HG03066 (cell line): ENCODE measurements around the gene AGA.
A peak's percentile ranks its signal among the peaks of the same experiment; 100 is the strongest.

ENCODE experiments used
- ATAC-seq: cut with Tn5 transposase; IDR thresholded peaks from one replicate; pipeline ENCODE4 v1.9.1; 2021; ENCODE audit warnings: low read depth; ENCODE audit not compliant: unreplicated experiment

AGA gene

DNA sequence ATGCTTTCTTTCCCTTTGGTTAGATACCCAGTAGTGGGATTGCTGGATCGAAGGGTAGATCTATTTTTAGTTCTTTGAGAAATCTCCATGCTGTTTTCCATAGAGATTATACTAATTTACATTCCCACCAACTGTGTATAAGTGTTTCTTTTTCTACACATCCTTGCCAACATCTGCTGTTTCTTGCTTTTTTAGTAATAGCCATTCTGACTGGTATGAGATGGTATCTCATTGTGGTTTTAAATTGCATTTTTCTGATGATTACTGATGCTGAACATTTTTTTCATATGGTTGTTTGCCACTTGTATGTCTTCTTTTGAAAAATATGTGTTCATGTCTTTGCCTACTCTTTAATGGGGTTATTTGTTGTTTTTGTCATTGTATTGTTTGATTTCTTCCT is 6.6 kb upstream of the AGA start:
- ATAC-seq: no peak

DNA sequence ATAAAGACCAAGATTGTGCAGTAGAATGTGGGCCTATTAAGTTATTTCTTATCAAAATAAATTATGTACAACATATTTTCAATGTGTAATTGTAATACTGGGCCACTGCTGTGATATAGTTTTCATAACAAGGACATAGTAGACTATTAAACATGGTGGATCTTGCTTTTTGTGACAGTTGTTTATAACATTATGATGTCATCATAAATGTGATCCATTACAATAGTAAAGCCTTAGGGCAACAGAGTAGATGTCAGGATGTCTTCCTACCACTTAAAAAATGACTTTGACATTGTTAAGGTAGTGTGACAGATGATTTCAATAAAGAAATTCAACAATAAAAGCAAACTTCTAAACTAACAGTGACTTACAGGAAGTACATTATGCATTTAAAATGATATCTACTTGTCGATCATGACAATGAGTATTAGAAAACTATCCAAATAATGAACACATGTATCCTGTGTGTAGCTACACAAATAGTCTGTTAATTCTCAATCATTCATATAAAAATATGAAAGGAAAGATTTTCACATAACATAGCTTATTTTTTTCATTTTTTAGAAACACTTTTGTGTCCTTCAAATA is 5.3 kb upstream of the AGA start:
- no peak for ATAC-seq

DNA sequence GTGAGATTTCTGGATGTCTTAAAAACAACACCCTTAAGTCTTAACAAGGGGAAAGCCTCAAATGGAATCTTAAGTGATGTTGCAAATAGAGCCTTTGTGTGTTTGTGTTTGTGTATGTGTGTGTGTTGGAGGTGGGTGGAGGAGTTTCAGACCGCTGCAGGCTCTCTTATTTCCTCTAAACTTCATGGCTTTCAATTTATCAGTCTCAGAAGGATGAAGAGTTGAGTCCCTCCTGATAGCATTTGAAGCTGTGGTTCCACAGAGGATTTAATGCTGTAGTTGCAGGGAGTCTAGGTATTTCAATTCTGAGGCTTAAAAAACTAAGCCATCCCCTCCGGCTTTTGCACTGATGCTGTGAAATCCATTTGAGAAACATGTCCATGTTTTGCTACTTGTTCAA is 4.3 kb upstream of the AGA start:
- ATAC-seq: no peak

DNA sequence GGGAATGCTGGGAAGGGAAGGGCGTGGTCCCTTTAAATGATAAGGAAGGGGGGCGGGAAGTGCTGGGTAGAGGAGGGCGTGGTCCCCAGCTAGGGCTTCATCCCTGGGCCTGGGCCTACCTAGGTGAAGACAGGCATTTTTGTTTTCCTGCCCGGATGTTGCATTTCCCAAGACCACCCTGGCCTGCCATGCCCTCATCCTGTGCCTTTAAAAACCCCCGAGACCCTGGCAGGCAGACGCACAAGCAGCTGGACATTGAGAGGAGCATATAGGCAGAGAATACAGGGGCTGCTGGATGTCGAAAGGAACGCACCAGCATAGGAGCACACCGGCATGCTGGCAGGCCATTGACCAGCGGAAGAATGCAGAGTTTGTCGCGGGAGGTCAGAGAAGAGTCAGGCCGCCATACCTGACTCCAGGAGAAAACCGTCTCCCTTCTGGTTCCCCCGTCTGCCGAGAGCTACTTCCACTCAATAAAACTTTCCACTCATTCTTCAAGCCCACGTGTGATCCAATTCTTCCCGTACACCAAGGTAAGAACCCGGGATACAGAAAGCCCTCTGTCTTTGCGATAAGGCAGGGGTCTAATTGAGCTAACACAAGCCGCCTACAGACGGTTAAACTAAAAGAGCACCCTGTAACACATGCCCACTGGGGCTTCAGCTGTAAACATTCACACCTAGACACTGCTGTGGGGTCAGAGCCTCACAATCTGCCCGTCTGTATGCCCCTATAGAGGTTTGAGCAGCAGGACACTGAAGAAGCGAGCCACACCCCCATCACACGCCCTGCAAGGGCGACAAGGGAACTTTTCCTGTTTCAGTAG is 2.9 kb upstream of the AGA start:
- ATAC-seq: no peak

DNA sequence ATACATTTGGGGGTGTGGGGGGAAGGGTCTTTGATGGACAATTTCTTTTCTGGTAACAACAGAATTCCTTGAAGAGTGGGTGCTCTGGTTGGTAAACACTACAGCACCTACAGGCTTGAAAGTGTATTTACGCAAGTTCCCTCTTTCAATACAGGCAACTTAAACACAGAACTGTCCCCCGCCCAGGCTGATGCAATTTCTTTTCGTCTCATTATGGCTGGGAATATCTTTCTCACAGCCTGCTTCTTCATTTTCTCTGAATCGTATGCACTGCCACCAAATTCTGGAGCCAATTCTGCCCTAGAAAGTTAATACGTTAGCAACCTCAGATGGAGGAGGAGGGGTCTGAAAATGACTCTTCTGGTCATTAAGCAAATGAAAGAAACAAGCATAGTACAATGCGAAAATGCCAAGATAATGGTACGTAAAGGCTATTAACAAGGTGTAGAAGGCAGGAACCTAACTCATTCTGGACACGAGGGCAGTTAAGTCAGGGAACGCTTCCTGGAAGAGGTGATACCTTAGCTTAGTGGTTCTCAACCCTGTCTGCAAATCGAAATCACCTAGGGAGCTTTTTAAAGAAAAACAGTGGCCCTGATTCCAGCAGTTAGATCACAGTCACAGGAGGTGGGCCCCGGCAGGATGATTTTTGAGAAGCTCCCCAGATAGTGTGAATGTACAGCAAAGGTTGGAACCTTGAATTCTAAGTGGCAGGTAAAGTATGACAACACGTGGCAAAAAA is 1.0 kb downstream of the AGA start:
- ATAC-seq: peak; percentile 17

DNA sequence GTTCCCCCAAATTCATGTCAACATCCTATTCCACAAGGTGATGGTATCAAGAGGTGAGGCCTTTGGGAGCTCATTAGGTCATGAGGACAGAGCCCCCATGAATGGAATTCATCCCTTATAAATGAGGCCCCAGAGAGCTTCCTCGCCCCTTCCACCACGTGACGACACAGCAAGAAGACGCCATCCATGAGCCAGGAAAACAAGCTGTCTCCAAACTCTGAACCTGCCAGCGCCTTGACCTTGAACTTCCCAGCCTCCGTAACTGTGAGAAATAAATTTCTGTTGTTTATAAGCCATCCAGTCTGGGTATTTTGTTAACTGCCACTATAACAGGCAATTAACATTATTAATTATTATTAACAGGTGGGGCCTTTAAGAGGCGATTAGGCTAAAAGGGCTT is 5.8 kb downstream of the AGA start:
- no peak for ATAC-seq

DNA sequence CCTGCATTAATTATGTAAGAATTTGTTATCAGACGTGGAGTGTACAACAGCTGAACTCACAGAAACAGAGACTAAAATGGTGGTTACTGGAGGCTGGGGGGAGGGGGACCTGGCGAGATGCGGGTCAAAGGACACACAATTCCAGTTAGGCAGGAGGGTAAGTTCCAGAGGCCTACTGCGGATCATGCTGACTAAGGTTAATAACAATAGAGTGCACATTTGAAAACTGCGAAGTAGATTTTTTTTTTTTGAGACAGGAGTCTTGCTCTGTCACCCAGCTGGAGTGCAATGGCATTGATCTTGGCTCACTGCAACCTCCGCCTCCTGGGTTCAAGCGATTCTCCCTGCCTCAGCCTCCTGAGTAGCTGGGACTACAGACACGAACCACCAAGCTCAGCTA is 7.6 kb downstream of the AGA start:
- ATAC-seq: no peak

DNA sequence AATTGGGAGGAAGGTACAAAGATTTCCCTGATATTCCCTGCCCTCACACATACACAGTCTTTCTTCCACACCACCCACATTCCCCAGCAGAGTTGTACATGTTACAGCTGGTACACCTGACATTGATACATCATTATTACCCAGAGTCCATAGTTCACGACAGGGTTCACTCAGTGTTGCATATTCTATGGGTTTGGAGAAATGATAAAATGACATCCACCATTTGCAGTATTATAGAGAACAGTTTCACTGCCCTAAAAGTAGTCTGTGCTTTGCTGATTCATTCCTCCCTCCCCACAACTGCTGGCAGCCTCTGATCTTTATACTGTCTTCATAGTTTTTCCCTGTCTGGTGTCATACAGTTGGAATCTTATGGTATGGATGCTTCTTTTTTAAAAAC is 15.0 kb downstream of the AGA start:
- ATAC-seq: no peak

DNA sequence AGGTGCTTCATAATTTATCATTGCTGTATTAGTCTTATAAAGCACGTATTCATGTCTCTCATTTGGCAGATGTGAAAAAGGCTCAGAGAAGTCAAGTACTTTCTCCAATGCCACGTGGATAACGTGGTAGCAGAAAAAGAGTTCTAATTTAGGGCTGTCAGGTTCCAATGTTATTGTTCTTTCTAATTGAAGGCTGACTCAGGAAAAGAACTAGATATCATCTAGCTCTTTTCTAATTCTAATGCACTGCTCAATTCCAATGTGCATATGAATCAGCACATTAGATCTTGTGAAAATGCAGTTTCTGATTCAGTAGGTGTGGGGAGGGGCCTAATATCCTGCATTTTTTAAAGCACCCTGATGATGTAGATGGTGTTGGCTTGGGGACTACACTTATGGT is 22.8 kb downstream of the AGA start:
- ATAC-seq: no peak

DNA sequence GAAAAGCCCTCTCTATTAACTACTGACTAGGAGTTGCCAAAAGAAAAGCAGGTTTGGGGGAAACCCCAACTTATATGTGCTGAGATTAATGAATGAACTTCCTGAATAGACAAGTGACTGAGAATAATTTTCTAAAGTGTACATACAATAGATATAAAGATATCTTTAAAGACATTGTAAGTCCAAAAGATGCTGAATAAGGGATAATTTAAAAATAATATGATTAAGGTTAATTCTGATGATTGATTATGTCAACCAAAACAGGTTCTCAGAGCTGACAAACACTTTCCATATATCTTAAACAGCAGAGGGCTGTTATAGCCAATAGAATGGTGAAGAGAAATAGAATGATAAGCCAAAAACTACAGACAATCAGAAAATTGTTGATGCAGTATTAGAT is 28.6 kb downstream of the AGA start:
- no peak for ATAC-seq

DNA sequence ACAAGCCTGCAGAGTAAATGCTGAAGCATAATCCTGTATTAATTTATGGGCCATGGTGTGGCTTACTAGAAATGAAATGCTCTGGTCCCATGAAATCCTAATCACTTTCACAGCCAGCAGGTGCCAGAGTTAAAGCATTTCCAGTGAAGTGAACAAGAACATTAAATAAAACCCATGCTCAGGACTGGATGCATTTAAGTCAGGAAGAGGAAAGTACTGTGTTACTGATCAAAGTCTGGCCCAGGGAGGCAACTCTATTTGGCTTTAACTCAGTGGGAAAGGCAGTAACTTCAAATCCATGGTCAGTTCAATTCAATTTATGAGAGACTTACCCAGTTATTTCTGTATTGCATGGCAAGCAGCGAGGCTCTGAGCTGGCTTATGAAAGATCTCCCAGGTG is 29.2 kb downstream of the AGA start:
- no peak for ATAC-seq

DNA sequence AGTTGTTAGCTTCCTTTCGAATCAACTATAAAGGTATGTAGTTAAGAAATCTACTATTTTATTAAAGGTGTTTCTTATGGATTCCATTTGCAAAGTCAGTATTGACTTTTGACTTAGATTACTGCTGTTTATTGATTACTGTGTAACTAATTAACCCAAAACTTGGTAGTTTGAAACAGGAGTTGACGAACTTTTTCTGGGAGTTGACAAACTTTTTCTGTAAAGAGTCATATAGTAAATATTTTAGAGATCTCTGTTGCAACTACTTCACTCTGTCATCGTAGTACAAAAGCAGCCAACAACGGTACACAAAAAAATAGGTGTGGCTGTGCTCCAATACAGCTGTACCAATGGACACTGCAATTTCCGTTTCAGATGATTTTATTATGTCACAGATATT is 30.2 kb downstream of the AGA start:
- no peak for ATAC-seq

DNA sequence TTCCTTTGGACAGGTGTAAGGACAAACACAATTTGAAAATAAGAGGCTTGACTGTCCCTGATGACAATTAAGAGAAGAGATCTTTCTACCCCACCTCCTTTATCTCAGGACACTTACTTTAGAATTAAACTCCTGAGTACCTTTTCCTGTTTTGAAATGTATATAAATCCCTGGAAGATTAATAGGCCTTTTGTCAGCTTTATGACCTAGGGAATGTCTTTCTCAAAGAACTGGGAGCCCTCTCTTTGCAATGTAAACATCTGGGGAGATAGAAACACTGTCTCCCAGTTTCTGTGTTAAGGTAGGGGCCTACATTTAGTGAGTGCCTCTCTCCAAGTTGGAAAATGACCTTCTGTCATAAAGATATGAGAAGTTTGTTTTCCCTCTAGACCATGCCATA is 31.7 kb downstream of the AGA start:
- ATAC-seq: no peak

DNA sequence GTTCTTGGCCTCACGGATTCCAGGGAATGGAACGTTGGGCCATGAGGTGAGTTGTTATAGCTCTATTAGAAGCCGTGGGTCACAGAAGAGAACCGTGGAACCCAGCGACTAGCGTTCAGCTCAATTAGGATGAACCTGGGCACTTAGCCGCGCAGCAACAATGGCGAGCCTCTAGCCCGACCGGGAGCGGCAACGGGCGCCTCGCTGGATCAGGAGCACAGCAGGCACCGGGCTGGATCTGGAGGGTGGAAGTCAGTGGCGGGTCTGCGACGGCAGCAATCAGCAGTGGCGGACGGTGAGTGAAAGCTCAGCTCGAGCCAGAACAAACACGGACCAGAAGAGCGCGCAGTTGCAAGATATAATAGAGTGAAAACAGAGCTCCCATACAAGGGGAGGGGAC is 34.2 kb downstream of the AGA start:
- no peak for ATAC-seq

DNA sequence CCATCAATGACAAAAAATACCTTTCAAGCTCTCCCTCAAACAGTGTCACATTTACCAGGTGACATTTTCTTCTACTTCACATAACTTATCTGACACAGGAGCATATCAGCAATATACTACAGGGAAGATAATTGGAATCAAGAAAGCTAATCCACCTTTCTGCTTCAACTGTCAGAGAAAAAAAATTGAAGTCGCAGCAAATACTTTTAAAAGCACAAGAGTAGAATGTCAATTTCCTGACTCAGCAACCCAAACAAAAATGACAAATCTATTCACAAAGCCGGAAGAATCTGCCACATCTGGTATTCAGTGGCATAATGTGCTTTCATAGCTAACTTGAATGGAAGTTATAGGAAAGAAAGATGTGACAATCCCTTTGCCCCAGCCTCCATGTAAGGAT is 36.7 kb downstream of the AGA start:
- ATAC-seq: no peak

DNA sequence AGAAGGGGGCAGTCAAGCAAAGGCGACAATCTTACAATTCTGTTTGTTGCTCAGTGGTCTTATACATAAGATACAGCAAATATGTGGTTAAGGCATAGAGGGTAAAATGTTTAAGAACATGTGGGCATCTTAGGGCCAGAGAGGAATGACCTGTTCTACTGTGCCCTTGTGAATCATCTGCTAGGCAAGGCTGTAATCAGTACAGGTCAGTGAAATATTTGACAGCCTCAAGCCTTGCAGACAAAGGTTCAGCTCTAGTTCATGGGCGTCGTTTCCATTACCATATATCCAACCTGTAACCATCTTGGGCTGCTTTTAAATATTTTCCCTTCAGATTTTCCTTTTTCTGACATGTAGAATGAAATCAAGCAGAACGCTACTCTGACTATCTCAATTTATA is 37.3 kb downstream of the AGA start:
- no peak for ATAC-seq

DNA sequence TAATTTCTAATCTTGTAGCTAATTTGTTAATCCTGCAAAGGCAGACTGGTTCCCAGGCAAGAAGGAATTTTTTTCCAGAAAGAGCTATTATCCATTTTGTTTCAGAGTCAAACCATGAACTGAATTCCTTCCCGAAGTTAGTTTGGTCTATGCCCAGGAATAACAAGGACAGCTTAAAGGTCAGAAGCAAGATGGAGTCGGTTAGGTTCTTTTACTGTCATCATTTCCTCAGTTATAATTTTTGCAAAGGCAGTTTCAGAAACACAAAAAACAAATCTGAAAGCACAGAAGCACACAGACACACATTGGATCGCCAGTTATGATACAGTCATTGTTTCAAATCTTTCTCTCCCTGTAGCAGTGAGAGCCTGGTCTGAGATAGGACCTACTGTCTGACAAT is 37.9 kb downstream of the AGA start:
- ATAC-seq: no peak

DNA sequence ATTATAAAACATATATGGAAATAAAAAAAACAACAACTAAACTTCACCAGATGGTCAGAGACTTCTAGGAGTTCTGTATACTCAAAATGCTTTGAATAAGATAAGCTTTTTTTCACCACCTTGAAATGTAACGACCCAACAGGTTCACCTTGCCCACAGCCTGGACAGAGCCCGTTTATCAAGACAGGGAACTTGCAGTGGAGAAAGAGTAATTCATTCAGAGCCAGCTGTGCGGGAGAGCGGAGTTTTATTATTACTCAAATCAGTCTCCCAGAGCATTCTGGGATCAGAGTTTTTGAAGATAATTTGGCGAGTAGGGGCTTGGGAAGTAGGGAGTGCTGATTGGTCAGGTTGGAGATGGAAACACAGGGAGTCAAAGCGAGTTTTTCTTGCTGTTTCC is 38.5 kb downstream of the AGA start:
- ATAC-seq: no peak

DNA sequence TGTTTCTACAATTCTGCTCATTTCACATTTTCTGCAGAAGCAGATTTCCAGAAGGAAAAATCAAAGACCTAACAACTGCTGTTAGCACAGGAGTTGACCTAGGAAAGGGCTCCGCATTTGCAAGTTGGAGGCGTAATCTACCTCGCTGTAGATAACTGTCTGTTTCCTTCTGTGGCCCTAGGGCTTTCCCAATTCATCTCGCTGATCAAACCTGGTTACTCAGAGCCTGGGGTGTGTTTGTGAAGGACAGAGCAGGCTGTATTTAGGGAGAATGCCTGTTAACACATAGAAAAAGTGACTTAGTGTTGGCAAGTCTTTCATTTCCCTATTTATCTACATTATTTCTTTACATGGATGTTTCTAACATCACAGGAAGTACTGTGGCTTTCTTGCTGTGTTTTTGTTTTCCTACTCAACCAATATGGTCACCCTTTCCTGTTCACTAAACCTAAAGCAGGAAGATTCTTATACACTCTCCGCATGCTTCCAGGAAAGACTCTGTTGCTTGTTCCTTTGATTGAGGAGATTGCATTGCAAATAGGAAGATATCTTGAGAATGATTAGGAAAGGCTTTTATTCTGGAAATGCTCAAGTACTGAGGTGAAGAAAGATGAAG is 40.5 kb downstream of the AGA start:
- ATAC-seq: no peak

DNA sequence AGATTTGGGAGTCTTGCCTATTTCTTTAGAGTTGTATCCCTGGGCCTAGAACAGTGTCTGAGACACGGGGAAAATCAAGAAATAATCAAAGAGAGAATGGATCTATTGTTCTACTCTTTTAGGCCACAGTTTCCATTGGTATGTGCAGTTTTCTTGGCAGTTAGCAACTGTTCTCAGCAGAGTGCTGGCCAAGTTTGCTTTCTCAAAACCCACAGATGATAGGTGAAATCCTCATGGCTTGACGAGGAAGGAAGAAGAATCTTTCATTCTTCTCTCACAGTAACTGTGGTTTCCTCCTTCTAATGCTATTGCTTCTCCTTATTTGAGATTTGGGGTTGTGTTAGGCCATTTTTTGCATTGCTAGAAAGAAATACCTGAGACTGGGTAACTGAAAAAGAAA is 42.2 kb downstream of the AGA start:
- no peak for ATAC-seq

DNA sequence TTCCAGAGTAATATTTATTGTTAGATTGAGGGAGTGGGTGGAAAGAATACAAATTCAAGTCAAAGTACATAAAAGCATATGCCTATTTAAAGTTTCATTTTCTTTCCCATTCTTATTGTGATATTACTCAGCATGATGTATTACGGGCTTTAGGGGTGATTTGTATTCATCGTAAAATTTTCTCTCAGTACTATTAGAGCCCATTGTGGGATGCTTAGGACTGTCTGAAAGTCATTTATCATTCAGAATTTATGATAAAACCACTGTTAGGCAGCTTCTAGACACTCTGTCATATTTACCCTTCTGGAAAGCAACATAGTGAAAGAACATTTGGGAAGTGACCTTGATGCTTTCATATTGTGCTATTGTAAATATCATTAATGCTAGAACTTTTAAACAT is 45.9 kb downstream of the AGA start:
- no peak for ATAC-seq

DNA sequence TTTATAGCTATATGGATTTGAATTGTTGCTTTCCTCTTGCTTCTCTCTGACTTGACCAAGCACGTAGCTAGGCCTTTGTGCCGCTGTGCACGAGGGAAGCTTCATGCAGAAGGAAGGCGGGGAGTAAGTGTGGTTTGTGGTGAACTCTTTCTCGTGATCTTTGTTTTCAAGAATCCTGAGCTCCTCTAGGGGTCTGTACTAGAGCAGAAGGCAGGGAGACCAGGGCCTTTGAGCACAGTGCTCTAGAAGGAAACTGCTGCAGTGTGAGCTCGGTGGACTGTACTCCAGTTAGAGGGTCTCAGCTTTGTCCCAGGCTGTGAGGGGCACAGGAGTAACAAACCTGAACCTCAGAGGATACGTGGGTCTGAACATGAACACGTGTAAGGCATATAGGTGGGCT is 49.0 kb downstream of the AGA start:
- ATAC-seq: no peak
